HepG2 (cell line): ENCODE measurements around the gene IRGQ. TPM values are rescaled to one million over a fixed set of nuclear protein-coding genes. Genes with fewer than 3 reads are reported as not detected.

Experiments
- HNRNPK ChIP-seq: fragments of 200-400 bp; formaldehyde crosslinking; IDR thresholded peaks from 2 replicates; pipeline ENCODE4 v1.6.1; 2018; ENCODE audit warnings: low read length, low read depth, moderate library complexity, mild to moderate bottlenecking; ENCODE audit not compliant: poor library complexity, severe bottlenecking
- HNRNPLL ChIP-seq: fragments of 200-400 bp; formaldehyde crosslinking; IDR thresholded peaks from 2 replicates; pipeline ENCODE4 v1.6.1; 2017; ENCODE audit warnings: mild to moderate bottlenecking, low read depth, low read length; ENCODE audit not compliant: poor library complexity, severe bottlenecking
- MIXL1 ChIP-seq: IDR thresholded peaks from 2 replicates; pipeline ENCODE4 v1.6.1; 2016
- RBFOX2 ChIP-seq: fragments of 200-400 bp; formaldehyde crosslinking; IDR thresholded peaks from 2 replicates; pipeline ENCODE4 v1.6.1; 2017; ENCODE audit warnings: low read depth, mild to moderate bottlenecking, low read length
- RXRB ChIP-seq: IDR thresholded peaks from 2 replicates; pipeline ENCODE4 v1.6.1; 2016; ENCODE audit warnings: borderline replicate concordance, missing genetic modification reagents, missing compliant biosample characterization
- YY1 ChIP-seq: IDR thresholded peaks from 2 replicates; pipeline ENCODE4 v1.6.1; 2011; ENCODE audit warnings: low read length, low read depth, moderate library complexity, mild to moderate bottlenecking; ENCODE audit not compliant: insufficient read depth, insufficient replicate concordance
- ZNF331 ChIP-seq: sonication (generic); formaldehyde crosslinking; IDR thresholded peaks from 2 replicates; pipeline ENCODE4 v1.4.0; 2020; ENCODE audit warnings: missing genetic modification reagents
- ZNF362 ChIP-seq: sonication (generic); formaldehyde crosslinking; IDR thresholded peaks from 2 replicates; pipeline ENCODE4 v1.4.0; 2020; ENCODE audit warnings: missing genetic modification reagents, mild to moderate bottlenecking, borderline replicate concordance
- ZNF512B ChIP-seq: sonication (generic); formaldehyde crosslinking; IDR thresholded peaks from 2 replicates; pipeline ENCODE4 v1.5.1; 2020; ENCODE audit warnings: missing genetic modification reagents, mild to moderate bottlenecking, borderline replicate concordance
- polyA plus RNA-seq, 8 experiments: library from polyadenylated mRNA; depleted of rRNA in 3 of 8; stranded (reverse) in 7 of 8; unstranded in 1 of 8; fragments of >200 nt; fragmentation: Illumina TruSeq in 4 of 8; extraction: Trizol in 4 of 8; gene quantifications; 2 replicates each; pipeline versions ENCODE4 v1.2.1 to v1.2.3, GENCODE V29; 2011 to 2016; ENCODE audit warnings: low read depth in 4 of 8, missing spikeins in 1 of 8, mixed read lengths in 1 of 8; ENCODE audit not compliant: insufficient read depth in 1 of 8
- total RNA-seq, 5 experiments: library from RNA; depleted of rRNA; stranded (reverse); fragments of >200 nt; fragmentation: Illumina TruSeq; extraction: Trizol; gene quantifications; 2 replicates each; pipeline ENCODE4 v1.2.3, GENCODE V29; 2016; ENCODE audit warnings: low read depth in 1 of 5
- TF ChIP-seq, protein P1 (sequence below): sonication (generic); formaldehyde crosslinking; IDR thresholded peaks from 2 replicates; pipeline ENCODE4 v1.5.0; 2020; ENCODE audit warnings: missing genetic modification reagents
- TF ChIP-seq, protein P2 (sequence below): sonication (generic); formaldehyde crosslinking; IDR thresholded peaks from 2 replicates; pipeline ENCODE4 v1.8.0; 2022; ENCODE audit warnings: mild to moderate bottlenecking, missing genetic modification reagents, moderate library complexity
- TF ChIP-seq, protein P3 (sequence below): sonication (generic); formaldehyde crosslinking; IDR thresholded peaks from 2 replicates; pipeline ENCODE4 v1.8.1; 2022; ENCODE audit warnings: low read depth, mild to moderate bottlenecking, missing genetic modification reagents

IRGQ gene
- total and polyA plus RNA-seq, 2 of the 13 experiments (the other 11 are each of a cell fraction or from before 2014, with no cell fraction given), result 11.6 to 12.4 TPM

GRCh38 chr19:43639519-43640423, 43.8 kb upstream of the IRGQ start, which contains the start of gene CADM4 (continued):
- TF ChIP-seq ZNF362 (CRISPR knock-in tag), result no peak
- no peak for TF ChIP-seq MIXL1 (CRISPR knock-in tag)
- TF ChIP-seq, protein P1, sequence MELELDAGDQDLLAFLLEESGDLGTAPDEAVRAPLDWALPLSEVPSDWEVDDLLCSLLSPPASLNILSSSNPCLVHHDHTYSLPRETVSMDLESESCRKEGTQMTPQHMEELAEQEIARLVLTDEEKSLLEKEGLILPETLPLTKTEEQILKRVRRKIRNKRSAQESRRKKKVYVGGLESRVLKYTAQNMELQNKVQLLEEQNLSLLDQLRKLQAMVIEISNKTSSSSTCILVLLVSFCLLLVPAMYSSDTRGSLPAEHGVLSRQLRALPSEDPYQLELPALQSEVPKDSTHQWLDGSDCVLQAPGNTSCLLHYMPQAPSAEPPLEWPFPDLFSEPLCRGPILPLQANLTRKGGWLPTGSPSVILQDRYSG (CRISPR knock-in tag), result no peak
- TF ChIP-seq, protein P2, sequence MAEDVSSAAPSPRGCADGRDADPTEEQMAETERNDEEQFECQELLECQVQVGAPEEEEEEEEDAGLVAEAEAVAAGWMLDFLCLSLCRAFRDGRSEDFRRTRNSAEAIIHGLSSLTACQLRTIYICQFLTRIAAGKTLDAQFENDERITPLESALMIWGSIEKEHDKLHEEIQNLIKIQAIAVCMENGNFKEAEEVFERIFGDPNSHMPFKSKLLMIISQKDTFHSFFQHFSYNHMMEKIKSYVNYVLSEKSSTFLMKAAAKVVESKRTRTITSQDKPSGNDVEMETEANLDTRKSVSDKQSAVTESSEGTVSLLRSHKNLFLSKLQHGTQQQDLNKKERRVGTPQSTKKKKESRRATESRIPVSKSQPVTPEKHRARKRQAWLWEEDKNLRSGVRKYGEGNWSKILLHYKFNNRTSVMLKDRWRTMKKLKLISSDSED (CRISPR knock-in tag), result 0 out of 2 replicates have a peak, but pooled peaks have one; percentile 26
- TF ChIP-seq RBFOX2, result 0 out of 2 replicates have a peak, but pooled peaks have one; percentile 47
- TF ChIP-seq HNRNPLL, result peak; percentile 22
- TF ChIP-seq YY1, result no peak
- TF ChIP-seq ZNF331 (CRISPR knock-in tag), result no peak
- no peak for TF ChIP-seq ZNF512B (CRISPR knock-in tag)
- TF ChIP-seq, protein P3, sequence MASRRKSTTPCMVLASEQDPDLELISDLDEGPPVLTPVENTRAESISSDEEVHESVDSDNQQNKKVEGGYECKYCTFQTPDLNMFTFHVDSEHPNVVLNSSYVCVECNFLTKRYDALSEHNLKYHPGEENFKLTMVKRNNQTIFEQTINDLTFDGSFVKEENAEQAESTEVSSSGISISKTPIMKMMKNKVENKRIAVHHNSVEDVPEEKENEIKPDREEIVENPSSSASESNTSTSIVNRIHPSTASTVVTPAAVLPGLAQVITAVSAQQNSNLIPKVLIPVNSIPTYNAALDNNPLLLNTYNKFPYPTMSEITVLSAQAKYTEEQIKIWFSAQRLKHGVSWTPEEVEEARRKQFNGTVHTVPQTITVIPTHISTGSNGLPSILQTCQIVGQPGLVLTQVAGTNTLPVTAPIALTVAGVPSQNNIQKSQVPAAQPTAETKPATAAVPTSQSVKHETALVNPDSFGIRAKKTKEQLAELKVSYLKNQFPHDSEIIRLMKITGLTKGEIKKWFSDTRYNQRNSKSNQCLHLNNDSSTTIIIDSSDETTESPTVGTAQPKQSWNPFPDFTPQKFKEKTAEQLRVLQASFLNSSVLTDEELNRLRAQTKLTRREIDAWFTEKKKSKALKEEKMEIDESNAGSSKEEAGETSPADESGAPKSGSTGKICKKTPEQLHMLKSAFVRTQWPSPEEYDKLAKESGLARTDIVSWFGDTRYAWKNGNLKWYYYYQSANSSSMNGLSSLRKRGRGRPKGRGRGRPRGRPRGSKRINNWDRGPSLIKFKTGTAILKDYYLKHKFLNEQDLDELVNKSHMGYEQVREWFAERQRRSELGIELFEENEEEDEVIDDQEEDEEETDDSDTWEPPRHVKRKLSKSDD (CRISPR knock-in tag), result 0 out of 2 replicates have a peak, but pooled peaks have one; percentile 20
- TF ChIP-seq HNRNPK, result peak; percentile 89
- 0 out of 2 replicates have a peak, but pooled peaks have one; percentile 17 for TF ChIP-seq RXRB (CRISPR knock-in tag)
